Kidney epithelial cell (primary cell): ENCODE results near the gene TMEM40. TPM values are rescaled to one million over a fixed set of nuclear protein-coding genes. Genes with fewer than 3 reads are reported as not detected.
"Not testable (repeated sequence)": the region's sequence is repeated elsewhere in the genome, so short reads cannot be mapped to it uniquely, and the experiment has no call there.

Source experiments
- DNase-seq: peaks from one replicate; pipeline ENCODE4 v3.0.0-alpha.2; 2010; ENCODE audit warnings: low read depth
- H3K27me3 ChIP-seq: 2 replicates; pipeline ENCODE4 v1.6.0; 2011; ENCODE audit warnings: low read length; ENCODE audit not compliant: control insufficient read depth, insufficient read depth
- H3K36me3 ChIP-seq: 2 replicates; pipeline ENCODE4 v1.5.1; 2011; ENCODE audit warnings: low read length; ENCODE audit not compliant: control insufficient read depth, insufficient read depth
- H3K4me3 ChIP-seq: 2 replicates; pipeline ENCODE4 v1.5.1; 2011; ENCODE audit warnings: low read depth, mild to moderate bottlenecking, control low read depth, low read length
- CTCF ChIP-seq: IDR thresholded peaks from 2 replicates; pipeline ENCODE4 v1.5.1; 2011; ENCODE audit warnings: mild to moderate bottlenecking, moderate library complexity, low read length, control low read depth, inconsistent platforms; ENCODE audit not compliant: insufficient read depth, poor library complexity, severe bottlenecking
- total RNA-seq: library from RNA; depleted of rRNA; stranded (reverse); fragments of >200 nt; gene quantifications from 2 replicates; pipeline ENCODE4 v1.2.3, GENCODE V29; 2015

TMEM40 gene
- total RNA-seq, 1 donor from 2014 or later: 5.3 TPM

GRCh38 chr3:12780751-12781150 is 21.7 kb upstream of the TMEM40 start:
- no peak for TF ChIP-seq CTCF

GRCh38 chr3:12777171-12777570 is 18.1 kb upstream of the TMEM40 start:
- no peak for TF ChIP-seq CTCF
- DNase-seq: no peak
- no peak overlapping the region for H3K4me3 ChIP-seq
- no peaks in the 10 kb centered on the region for H3K27me3 ChIP-seq
- no peaks in the 10 kb centered on the region for H3K36me3 ChIP-seq

More at GRCh38 chr3:12780751-12781150, 21.7 kb upstream of the TMEM40 start:
- no peaks in the 10 kb centered on the region for H3K27me3 ChIP-seq
- no peak for DNase-seq
- H3K4me3 ChIP-seq: no peak overlapping the region
- H3K36me3 ChIP-seq: no peaks in the 10 kb centered on the region

GRCh38 chr3:12775970-12776369 is 16.9 kb upstream of the TMEM40 start:
- H3K4me3 ChIP-seq, DNase-seq, H3K27me3 ChIP-seq, H3K36me3 ChIP-seq: not testable (repeated sequence)

- TF ChIP-seq CTCF: no peak
Observed at GRCh38 chr3:12775226-12775625, 16.2 kb upstream of the TMEM40 start.

GRCh38 chr3:12774619-12775018 is 15.6 kb upstream of the TMEM40 start:
- H3K4me3 ChIP-seq: no peak overlapping the region
- no peaks in the 10 kb centered on the region for H3K36me3 ChIP-seq
- H3K27me3 ChIP-seq: no peaks in the 10 kb centered on the region
- TF ChIP-seq CTCF: no peak
- DNase-seq: no peak

More at GRCh38 chr3:12775226-12775625, 16.2 kb upstream of the TMEM40 start:
- H3K36me3 ChIP-seq: no peaks in the 10 kb centered on the region
- no peak for DNase-seq
- no peak overlapping the region for H3K4me3 ChIP-seq
- no peaks in the 10 kb centered on the region for H3K27me3 ChIP-seq

GRCh38 chr3:12773710-12774086 is 14.6 kb upstream of the TMEM40 start:
- no peak for TF ChIP-seq CTCF
- no peak overlapping the region for H3K4me3 ChIP-seq
- no peaks in the 10 kb centered on the region for H3K27me3 ChIP-seq
- no peaks in the 10 kb centered on the region for H3K36me3 ChIP-seq
- DNase-seq: no peak
